Fibroblast of lung (primary cell): ENCODE data around the gene SALL3.

Experiments used
- EZH2 ChIP-seq: IDR thresholded peaks from 2 replicates; pipeline ENCODE4 v1.5.1; 2012; ENCODE audit warnings: low read length, control low read depth, mild to moderate bottlenecking; ENCODE audit errors: missing control alignments
- TF ChIP-seq, protein P1 (sequence below), 2 donors: IDR thresholded peaks in 1 of 2; conservative IDR thresholded peaks in 1 of 2; 1 replicate in 1 of 2; 2 replicates in 1 of 2; pipeline ENCODE4 v1.5.1; 2011 to 2012; ENCODE audit warnings: low read length in 2 of 2, control low read depth in 1 of 2, inconsistent platforms in 1 of 2, low read depth in 1 of 2, mild to moderate bottlenecking in 1 of 2

DNA sequence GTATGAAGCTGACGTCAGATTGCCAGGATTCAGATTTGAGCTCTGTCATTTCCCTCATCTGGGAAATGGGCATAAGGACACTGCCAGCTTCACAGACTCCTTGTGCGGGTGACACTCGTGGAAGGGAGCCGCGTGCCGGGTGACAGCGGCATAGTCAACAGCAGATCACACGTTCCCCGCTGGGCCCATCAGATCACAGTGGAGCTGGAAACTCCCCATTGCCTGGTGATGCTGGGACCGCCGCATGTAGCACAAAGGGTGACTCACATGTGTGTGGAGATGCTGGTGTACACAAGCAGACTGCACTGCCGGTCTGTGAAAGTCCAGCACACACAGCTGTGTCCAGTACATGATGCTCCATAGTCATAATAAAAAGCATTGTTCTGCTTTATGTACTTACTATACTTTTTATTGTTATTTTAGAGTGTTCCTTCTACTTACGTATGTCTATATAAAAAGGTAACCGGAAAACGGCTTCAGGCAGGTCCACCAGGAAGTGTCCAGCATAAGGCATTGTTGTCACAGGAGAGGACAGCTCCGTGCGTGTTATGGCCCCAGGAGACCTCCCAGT, 31.8 kb downstream of the SALL3 start:
- TF ChIP-seq, protein P1, sequence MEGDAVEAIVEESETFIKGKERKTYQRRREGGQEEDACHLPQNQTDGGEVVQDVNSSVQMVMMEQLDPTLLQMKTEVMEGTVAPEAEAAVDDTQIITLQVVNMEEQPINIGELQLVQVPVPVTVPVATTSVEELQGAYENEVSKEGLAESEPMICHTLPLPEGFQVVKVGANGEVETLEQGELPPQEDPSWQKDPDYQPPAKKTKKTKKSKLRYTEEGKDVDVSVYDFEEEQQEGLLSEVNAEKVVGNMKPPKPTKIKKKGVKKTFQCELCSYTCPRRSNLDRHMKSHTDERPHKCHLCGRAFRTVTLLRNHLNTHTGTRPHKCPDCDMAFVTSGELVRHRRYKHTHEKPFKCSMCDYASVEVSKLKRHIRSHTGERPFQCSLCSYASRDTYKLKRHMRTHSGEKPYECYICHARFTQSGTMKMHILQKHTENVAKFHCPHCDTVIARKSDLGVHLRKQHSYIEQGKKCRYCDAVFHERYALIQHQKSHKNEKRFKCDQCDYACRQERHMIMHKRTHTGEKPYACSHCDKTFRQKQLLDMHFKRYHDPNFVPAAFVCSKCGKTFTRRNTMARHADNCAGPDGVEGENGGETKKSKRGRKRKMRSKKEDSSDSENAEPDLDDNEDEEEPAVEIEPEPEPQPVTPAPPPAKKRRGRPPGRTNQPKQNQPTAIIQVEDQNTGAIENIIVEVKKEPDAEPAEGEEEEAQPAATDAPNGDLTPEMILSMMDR (conservative IDR thresholded peaks at IDR 0.05 in 1 of 2, IDR thresholded peaks at IDR 0.05 in 1 of 2; ENCODE audit: low read depth in 1 of 2, low read length in 2 of 2): no peak
- no peak for TF ChIP-seq EZH2
